ENCODE data around the gene OPN1MW3.
"Not testable (repeated sequence)": the region's sequence is repeated elsewhere in the genome, so short reads cannot be mapped to it uniquely, and the experiment has no call there.

The OPN1MW3 gene

DNA sequence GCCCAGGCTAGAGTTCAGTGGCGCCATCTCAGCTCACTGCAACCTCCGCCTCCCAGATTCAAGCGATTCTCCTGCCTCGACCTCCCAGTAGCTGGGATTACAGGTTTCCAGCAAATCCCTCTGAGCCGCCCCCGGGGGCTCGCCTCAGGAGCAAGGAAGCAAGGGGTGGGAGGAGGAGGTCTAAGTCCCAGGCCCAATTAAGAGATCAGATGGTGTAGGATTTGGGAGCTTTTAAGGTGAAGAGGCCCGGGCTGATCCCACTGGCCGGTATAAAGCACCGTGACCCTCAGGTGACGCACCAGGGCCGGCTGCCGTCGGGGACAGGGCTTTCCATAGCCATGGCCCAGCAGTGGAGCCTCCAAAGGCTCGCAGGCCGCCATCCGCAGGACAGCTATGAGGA lies at the start of gene OPN1MW3:
Gene OPN1MW3, plus strand, starts transcription at position 301 of the 400 bp plus-strand sequence. Its CDS starts 38 bp downstream, at position 339.
- DNase-seq = not testable (repeated sequence)

DNA sequence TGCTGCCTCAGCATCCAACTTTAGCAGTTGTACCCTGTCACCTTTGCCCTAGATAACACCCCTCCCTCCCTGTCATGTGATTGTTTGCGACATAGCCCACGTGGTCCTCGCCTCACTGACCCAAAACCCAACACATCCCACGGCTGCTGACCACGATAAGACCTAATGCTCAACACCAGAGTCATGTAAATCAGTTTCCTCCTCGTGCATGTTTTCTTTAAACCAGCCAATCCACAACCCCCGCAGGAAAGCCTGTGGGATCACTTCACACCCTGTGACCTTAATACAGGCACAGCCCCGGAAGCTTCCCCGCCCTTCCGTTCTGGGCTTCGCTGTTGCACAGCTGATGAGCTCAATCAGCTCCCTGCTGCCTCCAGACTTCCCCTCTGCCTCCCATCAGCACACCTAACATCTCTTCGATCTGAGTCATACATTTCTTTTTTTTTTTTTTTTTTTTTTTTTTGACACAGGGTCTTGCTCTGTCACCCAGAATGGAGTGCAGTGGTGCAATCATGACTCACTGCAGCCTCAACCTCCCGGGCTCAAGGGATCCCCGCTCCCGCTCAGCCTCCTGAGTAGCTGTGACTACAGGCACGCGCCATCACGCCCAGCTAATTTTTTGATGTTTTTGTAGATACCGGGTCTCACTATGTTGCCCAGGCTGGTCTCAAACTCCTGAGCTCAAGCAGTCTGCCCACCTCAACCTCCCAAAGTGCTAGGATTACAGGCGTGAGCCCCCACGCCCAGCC lies 47.5 kb upstream of the OPN1MW3 start:
- not testable (repeated sequence) for DNase-seq

DNA sequence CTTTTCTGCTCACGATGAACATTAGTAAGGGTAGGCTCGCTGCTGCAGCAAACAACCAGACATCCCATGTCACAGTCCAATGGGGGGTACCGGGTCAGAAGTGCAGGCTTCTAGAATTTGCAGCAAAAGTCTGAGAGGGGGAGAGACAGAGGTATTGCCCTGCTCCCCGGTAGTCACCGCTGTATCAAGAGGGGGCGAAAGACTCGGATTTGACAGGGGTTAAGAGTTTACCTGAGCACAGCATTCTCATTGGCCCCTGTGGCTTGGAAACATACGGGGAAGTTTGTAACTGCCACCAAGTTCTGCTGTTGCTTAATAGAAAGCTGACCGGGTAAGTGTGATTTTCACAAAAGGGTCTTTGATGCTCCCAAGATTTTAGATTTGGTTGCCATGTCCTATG lies 46.3 kb upstream of the OPN1MW3 start:
- not testable (repeated sequence) for DNase-seq

DNA sequence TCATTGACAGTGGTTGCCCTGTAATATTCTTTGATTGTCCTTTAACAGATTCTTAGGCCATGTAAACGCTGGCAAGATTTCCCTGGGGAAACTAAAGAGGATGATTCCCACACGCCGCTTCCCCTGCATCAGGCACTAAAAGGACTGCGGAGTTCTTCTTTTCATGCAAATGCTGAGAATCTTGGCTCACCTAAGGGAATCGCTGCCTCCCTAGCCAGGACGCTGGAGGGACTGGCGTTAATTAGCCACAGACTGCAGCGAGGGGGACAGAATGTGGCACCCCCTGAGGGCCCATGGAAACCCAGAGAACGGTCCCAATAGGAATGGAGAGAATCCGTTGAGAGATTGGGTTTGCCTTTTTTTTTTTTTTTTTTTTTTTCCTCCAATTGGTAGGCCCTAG lies 45.9 kb upstream of the OPN1MW3 start:
- not testable (repeated sequence) for DNase-seq

DNA sequence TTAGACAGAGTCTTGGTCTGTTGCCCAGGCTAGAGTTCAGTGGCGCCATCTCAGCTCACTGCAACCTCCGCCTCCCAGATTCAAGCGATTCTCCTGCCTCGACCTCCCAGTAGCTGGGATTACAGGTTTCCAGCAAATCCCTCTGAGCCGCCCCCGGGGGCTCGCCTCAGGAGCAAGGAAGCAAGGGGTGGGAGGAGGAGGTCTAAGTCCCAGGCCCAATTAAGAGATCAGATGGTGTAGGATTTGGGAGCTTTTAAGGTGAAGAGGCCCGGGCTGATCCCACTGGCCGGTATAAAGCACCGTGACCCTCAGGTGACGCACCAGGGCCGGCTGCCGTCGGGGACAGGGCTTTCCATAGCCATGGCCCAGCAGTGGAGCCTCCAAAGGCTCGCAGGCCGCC lies 37.9 kb upstream of the OPN1MW3 start, which contains the start of gene OPN1MW2:
Gene OPN1MW2, plus strand, starts transcription at position 301 of the 400 bp plus-strand sequence. Its CDS starts 60 bp downstream, at position 361.
- DNase-seq = not testable (repeated sequence)

DNA sequence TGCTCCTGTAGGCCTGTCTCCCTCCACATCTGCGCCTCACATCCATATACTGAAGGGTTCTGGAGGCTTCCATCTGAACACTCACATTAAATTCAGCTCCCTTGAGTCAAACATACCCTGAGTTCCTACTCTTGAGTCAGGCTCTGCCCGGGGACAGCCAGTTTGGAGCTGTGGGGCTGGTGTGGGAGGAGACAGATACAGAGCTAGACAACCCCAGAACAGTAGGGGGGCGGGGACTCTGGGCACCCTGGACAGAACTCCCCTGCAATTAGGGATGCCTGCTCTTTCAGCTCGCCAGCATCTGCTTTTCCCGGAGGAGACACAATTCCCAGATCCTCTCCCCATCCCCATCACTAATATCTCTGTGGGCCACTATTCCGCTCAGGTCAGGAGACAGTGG lies 32.1 kb upstream of the OPN1MW3 start:
- DNase-seq = not testable (repeated sequence)

DNA sequence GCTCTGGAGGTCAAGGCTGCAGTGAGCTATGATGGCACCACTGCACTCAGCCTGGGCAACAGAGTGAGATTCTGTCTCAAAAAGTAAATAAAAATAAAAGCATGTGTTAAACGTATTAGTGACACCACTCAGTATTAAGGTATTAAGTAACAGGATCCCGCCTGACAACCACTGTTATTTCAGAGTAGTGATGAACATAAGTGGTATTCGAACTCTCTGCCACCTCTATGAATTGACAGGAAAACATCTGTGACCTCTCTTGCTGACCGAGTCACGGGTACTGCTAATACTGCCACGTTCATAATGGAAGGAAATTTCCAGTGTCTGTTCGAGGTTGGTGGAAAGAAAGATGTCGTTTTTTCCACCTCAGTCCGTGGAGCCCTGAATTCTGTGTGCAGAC lies 30.7 kb upstream of the OPN1MW3 start:
- DNase-seq = not testable (repeated sequence)

DNA sequence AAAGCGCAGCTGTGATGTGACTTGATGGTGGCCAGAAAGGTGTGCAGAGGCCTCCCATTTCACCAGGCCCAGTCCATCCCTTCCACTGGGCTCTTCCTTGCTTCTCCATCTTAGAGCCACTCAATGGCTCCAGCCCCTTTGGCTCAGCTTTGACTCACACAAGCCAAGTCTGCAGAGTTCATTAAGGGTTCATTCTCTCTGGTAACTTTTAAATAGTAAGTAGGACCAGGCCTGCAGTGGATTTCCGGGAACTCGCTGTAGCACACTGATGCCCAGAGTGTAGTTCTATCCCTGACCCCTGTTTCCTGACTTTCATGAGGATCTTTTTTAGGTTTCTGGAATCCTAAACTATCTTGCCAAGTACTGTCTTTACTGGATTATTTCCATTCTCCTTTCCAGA lies 25.9 kb upstream of the OPN1MW3 start:
- DNase-seq = not testable (repeated sequence)

DNA sequence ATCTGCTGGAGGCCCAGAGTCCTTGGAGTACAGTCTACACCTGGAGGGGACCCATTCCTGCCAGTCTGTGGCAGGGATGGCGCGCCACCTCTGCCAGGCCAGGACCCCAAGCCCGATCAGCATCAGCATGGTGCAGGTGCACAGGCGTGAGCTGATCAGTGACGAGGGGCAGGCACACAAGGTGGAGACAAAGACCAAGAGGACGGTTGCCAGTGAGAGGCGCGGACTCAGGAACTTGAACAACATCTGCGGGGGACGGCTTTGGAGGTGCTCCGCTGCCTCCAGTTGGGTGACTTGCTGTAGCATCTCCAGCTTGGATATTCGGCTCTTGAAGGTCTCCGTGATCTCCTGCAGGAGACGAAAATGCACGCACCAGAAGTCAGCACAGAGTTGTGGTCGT lies 23.8 kb upstream of the OPN1MW3 start:
- not testable (repeated sequence) for DNase-seq

DNA sequence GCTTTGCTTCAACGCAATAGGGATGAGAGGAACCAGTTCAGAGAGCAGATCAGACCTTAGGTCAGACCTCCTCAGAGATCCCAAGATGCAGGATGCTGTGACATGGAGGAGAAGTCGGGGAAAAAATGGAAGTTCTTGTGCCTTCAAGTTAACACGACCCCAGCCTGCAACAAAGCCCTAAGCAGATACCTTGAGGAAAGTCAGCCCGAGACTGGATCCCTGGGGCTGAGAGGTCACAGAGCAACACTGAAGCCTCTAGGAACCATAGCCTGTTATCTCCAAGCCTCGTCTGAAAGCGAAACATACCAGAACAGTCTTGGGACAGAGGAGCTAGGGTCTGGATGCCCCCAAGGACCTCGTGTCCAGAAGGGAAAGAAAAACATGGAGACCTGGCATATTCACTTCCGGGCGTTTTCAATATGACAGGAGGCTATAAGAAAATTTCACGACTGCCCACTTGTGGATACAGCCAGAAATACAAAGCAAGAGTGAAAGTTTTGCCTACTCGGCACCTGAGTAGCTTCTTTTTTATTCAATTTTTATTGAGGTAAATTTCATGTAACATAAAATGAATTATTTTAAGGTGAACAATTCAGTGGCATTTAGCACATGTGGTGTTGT lies 18.3 kb upstream of the OPN1MW3 start:
- not testable (repeated sequence) for DNase-seq

DNA sequence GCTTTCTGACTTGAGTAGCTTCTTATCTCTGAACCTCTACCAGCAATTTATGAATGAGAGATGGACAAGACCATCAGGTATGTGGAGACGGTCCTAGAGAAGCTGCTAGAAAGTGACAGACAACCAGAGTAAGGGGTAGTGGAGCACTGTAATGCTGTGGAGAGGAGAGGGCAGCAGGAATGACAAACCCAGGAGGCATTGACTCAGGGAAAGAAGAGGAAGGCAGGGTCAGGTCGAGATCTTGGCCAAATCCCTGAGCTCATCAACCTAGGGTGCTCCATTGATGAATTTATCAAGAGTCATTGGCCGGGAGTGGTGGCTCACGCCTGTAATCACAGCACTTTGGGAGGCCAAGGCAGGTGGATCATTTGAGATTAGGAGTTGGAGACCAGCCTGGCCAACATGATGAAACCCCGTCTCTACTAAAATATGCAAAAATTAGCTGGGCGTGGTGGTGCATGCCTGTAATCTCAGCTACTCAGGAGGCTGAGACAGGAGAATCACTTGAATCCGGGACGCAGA lies 17.3 kb upstream of the OPN1MW3 start:
- not testable (repeated sequence) for DNase-seq

DNA sequence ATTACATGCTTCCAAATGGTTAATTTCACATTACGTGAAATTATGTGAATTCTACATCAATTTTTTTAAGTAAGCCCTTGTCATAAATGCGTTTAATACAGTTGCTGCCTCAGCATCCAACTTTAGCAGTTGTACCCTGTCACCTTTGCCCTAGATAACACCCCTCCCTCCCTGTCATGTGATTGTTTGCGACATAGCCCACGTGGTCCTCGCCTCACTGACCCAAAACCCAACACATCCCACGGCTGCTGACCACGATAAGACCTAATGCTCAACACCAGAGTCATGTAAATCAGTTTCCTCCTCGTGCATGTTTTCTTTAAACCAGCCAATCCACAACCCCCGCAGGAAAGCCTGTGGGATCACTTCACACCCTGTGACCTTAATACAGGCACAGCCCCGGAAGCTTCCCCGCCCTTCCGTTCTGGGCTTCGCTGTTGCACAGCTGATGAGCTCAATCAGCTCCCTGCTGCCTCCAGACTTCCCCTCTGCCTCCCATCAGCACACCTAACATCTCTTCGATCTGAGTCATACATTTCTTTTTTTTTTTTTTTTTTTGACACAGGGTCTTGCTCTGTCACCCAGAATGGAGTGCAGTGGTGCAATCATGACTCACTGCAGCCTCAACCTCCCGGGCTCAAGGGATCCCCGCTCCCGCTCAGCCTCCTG lies 9.9 kb upstream of the OPN1MW3 start:
- DNase-seq = not testable (repeated sequence)

DNA sequence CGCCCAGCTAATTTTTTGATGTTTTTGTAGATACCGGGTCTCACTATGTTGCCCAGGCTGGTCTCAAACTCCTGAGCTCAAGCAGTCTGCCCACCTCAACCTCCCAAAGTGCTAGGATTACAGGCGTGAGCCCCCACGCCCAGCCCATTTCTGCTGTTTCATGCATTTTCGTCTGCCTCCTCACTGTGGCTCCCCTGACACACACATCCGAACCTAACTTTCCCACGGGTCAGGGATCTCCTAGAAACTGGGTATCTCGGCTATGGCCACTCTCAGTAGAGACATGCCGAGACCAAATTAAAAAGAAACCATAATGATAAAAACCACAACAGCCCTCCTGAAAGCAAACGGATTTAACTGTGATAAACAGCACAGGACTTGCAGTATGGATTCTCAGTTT lies 9.3 kb upstream of the OPN1MW3 start:
- DNase-seq = not testable (repeated sequence)

DNA sequence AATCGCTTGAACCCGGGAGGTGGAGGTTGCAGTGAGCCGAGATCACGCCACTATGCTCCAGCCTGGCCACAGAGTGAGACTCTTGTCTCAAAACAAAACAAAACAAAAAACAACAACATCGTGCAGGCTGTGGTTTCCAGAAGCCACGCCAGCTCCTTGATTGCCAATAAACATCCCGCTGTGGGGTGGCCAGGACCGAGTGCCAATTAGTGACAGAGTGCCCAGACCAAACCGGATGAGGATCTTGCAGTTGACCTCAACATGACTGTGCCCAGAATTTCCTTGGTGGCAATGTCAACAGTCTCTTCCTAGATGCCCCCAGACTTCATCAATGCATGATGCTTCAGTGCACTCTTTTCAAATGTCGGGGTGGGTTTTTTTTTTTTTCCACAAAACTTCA lies 1.3 kb downstream of the OPN1MW3 start:
- not testable (repeated sequence) for DNase-seq

DNA sequence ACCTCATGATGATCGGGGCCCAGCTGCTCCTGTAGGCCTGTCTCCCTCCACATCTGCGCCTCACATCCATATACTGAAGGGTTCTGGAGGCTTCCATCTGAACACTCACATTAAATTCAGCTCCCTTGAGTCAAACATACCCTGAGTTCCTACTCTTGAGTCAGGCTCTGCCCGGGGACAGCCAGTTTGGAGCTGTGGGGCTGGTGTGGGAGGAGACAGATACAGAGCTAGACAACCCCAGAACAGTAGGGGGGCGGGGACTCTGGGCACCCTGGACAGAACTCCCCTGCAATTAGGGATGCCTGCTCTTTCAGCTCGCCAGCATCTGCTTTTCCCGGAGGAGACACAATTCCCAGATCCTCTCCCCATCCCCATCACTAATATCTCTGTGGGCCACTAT lies 5.7 kb downstream of the OPN1MW3 start:
- DNase-seq = not testable (repeated sequence)

DNA sequence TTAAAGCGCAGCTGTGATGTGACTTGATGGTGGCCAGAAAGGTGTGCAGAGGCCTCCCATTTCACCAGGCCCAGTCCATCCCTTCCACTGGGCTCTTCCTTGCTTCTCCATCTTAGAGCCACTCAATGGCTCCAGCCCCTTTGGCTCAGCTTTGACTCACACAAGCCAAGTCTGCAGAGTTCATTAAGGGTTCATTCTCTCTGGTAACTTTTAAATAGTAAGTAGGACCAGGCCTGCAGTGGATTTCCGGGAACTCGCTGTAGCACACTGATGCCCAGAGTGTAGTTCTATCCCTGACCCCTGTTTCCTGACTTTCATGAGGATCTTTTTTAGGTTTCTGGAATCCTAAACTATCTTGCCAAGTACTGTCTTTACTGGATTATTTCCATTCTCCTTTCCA lies 11.9 kb downstream of the OPN1MW3 start:
- not testable (repeated sequence) for DNase-seq

DNA sequence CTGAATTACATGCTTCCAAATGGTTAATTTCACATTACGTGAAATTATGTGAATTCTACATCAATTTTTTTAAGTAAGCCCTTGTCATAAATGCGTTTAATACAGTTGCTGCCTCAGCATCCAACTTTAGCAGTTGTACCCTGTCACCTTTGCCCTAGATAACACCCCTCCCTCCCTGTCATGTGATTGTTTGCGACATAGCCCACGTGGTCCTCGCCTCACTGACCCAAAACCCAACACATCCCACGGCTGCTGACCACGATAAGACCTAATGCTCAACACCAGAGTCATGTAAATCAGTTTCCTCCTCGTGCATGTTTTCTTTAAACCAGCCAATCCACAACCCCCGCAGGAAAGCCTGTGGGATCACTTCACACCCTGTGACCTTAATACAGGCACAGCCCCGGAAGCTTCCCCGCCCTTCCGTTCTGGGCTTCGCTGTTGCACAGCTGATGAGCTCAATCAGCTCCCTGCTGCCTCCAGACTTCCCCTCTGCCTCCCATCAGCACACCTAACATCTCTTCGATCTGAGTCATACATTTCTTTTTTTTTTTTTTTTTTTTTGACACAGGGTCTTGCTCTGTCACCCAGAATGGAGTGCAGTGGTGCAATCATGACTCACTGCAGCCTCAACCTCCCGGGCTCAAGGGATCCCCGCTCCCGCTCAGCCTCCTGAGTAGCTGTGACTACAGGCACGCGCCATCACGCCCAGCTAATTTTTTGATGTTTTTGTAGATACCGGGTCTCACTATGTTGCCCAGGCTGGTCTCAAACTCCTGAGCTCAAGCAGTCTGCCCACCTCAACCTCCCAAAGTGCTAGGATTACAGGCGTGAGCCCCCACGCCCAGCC lies 27.3 kb downstream of the OPN1MW3 start:
- DNase-seq = not testable (repeated sequence)

DNA sequence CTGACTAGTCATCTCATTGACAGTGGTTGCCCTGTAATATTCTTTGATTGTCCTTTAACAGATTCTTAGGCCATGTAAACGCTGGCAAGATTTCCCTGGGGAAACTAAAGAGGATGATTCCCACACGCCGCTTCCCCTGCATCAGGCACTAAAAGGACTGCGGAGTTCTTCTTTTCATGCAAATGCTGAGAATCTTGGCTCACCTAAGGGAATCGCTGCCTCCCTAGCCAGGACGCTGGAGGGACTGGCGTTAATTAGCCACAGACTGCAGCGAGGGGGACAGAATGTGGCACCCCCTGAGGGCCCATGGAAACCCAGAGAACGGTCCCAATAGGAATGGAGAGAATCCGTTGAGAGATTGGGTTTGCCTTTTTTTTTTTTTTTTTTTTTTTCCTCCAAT lies 29.0 kb downstream of the OPN1MW3 start:
- DNase-seq = not testable (repeated sequence)

DNA sequence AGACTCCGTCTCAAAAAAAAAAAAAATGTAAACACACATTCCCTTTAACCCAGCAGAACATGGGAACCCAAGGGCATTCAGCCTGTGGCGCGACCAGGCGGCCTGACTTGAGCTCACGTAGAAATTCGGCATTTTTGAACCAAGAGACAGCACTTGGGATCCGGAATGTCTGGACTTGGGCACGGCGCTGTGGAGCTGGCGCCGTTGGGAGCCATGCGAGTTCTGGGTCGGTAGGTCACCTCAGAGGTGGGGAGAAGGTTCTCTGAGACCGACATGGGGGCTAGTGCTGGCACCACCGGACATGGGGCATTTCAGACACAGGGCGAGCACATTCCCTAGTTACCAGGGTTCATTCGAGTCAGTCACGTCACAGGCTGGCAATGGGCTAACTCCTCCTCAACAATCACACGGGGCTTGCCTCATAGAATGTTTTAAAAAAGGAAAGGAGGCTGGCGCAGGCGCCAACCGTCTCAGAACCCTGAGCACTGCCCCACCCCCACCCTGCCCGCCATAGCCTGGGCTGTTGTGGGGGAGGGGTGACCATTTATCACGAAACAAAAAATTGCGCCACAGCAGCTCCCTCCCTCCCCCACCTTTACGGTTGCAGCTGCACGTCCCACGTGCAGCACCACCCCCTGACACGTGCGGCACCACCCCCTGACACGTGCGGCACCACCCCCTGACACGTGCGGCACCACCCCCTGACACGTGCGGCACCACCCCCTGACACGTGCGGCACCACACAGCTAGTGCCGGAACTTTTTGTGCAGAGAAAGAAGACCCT lies 37.6 kb downstream of the OPN1MW3 start, which contains the start of gene TEX28:
Gene TEX28, minus strand, starts transcription at position 334 of the 784 bp plus-strand sequence. CDS start 3,007 bp downstream, outside the sequence.
- no peak for DNase-seq

DNA sequence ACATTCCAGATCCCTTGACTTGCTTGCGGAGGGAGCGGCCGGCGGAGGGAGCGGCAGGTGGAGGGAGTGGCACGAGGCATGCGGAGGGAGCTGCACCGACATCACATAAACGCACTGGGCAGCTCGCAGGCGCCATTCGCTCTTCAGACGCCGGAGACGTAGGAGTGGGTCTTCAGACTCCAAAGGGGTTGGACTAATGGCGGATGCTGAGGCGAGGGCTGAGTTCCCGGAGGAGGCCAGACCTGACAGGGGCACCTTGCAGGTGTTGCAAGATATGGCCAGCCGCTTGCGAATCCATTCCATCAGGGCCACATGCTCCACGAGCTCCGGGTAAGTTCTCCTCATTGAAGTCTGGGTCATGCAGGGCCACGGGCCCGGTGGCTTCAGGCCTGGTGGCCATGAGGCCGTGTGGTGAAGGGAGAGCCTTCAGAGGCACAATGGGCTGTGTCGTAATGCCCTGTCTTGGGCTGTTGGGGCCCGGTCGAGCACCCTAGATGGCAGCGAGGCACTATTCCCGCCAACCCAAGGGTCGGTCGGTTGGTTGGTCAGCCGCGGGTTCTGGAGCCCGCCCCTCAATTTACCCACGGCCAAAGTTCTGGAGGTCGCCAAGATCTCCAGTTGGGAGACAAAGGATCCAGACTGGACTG lies 38.4 kb downstream of the OPN1MW3 start, which contains the start of gene TKTL1:
Gene TKTL1, plus strand, starts transcription at position 132 of the 647 bp plus-strand sequence. Its CDS starts 65 bp downstream, at position 197.
- no peak for DNase-seq

DNA sequence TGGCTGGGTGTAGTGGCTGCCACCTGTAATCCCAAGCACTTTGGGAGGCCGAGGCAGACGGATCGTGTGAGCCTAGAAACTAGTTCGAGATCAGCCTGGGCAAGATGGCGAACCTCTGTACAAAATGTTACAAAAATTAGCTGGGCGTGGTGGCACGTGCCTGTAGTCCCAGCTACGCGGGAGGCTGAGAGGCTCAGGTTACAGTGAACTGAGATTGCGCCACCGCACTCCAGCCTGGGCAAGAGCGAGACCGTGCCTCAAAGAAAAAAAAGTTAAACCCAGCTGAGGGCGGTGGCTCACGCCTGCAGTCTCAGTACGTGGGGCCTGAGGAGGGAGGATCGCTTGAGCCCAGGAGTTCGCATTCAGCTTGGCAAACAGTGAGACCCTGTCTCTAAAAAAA lies 39.3 kb downstream of the OPN1MW3 start:
- no peak for DNase-seq
